Memory B cell (primary cell): ENCODE results near the gene P2RX1.
"Not testable (repeated sequence)": the region's sequence is repeated elsewhere in the genome, so short reads cannot be mapped to it uniquely, and the experiment has no call there.

Source experiments
- ATAC-seq: fragments of 150-1000 bp; cut with Tn5 transposase; 2 replicates; pipeline ENCODE4 v1.10.0; 2021; ENCODE audit warnings: low read depth, mild to moderate bottlenecking, moderate library complexity
- DNase-seq, 2 donors: peaks; one replicate each; pipeline ENCODE4 v3.0.0; 2022; ENCODE audit warnings: low spot score in 2 of 2
- H3K27ac Mint-ChIP-seq: one replicate; pipeline ENCODE4 v1.8.0; 2022; ENCODE audit warnings: mild to moderate bottlenecking, moderate library complexity, mixed read lengths
- H3K27me3 Mint-ChIP-seq: one replicate; pipeline ENCODE4 v1.8.0; 2022; ENCODE audit warnings: mixed read lengths
- H3K36me3 Mint-ChIP-seq: one replicate; pipeline ENCODE4 v1.8.0; 2022; ENCODE audit warnings: mild to moderate bottlenecking, mixed read lengths
- H3K4me1 Mint-ChIP-seq: one replicate; pipeline ENCODE4 v1.8.0; 2022; ENCODE audit warnings: mixed read lengths
- H3K4me3 Mint-ChIP-seq: one replicate; pipeline ENCODE4 v1.8.0; 2022; ENCODE audit warnings: mild to moderate bottlenecking, moderate library complexity, mixed read lengths
- H3K9me3 Mint-ChIP-seq: one replicate; pipeline ENCODE4 v1.8.0; 2022; ENCODE audit warnings: mixed read lengths

The P2RX1 gene

DNA sequence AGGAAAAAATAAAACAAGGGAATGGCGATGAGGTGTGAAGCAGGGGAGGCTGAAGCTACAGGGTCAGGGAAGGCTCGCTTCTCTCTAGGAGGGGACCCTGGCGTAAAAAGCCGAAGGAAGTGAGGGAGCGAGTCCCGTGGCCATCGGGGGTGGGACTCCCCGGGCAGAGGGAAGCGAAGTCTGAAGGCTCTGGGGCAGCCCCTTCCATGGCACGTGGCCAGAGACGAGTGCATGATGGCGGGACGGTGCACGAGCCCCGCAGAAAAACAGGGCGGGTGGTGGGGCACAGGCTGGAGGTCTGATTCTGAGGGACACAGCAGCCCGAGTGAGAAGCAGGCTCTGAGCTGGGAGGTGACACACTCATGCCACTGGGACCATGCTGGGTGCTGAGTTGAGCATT is 49.2 kb downstream of the P2RX1 start:
- no peak for DNase-seq
- peaks cover 6% of the 10 kb centered on the region for H3K36me3 Mint-ChIP-seq
- H3K4me1 Mint-ChIP-seq: peaks cover 2% of the 10 kb centered on the region
- no peak overlapping the region for H3K4me3 Mint-ChIP-seq
- no peaks in the 10 kb centered on the region for H3K27me3 Mint-ChIP-seq
- ATAC-seq: no peak
- no peak overlapping the region for H3K27ac Mint-ChIP-seq
- H3K9me3 Mint-ChIP-seq: no peaks in the 10 kb centered on the region

DNA sequence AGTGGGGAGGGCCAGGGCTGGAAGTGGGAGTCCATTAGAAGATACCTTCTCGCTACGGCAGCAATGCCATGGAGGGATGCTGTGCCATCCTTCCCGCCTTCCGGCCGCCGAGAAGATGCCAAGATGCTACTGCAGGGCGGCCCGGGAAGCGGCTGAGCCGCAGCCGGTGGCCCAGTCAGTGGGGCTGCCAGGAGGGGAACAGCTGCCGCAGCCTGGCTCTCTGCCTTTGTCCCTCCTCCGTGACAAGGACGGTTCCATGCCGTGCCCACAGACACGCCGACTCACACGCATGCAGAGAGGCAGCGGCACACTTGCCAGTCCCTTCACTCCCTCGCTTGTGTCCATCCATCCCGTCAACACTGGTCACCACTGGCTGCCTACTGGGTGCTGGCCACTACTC is 50.0 kb downstream of the P2RX1 start:
- DNase-seq: no peak
- H3K27ac Mint-ChIP-seq: no peak overlapping the region
- peaks cover 6% of the 10 kb centered on the region for H3K36me3 Mint-ChIP-seq

GRCh38 chr17:3865176-3865575 is 51.1 kb downstream of the P2RX1 start:
- Mint-ChIP-seq H3K27ac (no peak overlapping the region), H3K4me3 (no peak overlapping the region), H3K9me3 (no peaks in the 10 kb centered on the region), H3K36me3 (peaks cover 4% of the 10 kb centered on the region), H3K4me1 (no peaks in the 10 kb centered on the region), H3K27me3 (no peaks in the 10 kb centered on the region)
- DNase-seq: no peak
- ATAC-seq: no peak

More for the DNA sequence above, 50.0 kb downstream of the P2RX1 start:
- H3K4me1 Mint-ChIP-seq: peaks cover 2% of the 10 kb centered on the region
- no peak for ATAC-seq
- H3K9me3 Mint-ChIP-seq: no peaks in the 10 kb centered on the region
- H3K4me3 Mint-ChIP-seq: no peak overlapping the region
- no peaks in the 10 kb centered on the region for H3K27me3 Mint-ChIP-seq

DNA sequence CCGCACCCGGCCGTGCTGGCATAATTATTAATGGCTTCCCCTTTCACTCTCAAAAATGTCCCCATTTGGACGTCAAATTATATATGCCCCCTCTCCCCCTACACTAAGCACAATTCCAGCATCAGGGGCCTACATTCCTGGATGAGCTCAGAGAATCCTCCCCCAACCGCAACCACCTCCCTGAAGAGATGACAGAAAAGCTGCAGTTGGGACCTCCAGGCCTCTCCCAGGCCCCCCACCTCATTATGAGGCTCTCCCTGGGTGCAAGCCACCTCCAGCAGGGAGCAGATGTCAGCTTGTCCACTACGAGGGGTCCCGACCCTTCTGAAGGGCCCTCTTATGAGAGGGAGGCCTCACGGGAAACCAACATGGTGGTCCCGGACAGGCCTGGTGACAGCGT is 51.7 kb downstream of the P2RX1 start:
- Mint-ChIP-seq H3K27me3 (no peaks in the 10 kb centered on the region), H3K9me3 (no peaks in the 10 kb centered on the region), H3K27ac (no peak overlapping the region), H3K4me1 (no peaks in the 10 kb centered on the region), H3K4me3 (no peak overlapping the region), H3K36me3 (peaks cover 4% of the 10 kb centered on the region)
- ATAC-seq: no peak
- DNase-seq: no peak

- Mint-ChIP-seq H3K4me3 (no peak overlapping the region), H3K4me1 (no peaks in the 10 kb centered on the region), H3K36me3 (peaks cover 2% of the 10 kb centered on the region), H3K27ac (no peak overlapping the region), H3K27me3 (peaks cover under 1% of the 10 kb centered on the region), H3K9me3 (no peaks in the 10 kb centered on the region)
- ATAC-seq (no peak), DNase-seq (no peak)
Measured at GRCh38 chr17:3861761-3862681, 54.2 kb downstream of the P2RX1 start.

- Mint-ChIP-seq H3K9me3 (no peaks in the 10 kb centered on the region), H3K4me1 (no peaks in the 10 kb centered on the region), H3K27me3 (peaks cover 3% of the 10 kb centered on the region), H3K36me3 (peaks cover 2% of the 10 kb centered on the region), H3K4me3 (no peak overlapping the region), H3K27ac (no peak overlapping the region)
- DNase-seq (no peak), ATAC-seq (no peak)
Measured at GRCh38 chr17:3860939-3861700, 55.1 kb downstream of the P2RX1 start.

DNA sequence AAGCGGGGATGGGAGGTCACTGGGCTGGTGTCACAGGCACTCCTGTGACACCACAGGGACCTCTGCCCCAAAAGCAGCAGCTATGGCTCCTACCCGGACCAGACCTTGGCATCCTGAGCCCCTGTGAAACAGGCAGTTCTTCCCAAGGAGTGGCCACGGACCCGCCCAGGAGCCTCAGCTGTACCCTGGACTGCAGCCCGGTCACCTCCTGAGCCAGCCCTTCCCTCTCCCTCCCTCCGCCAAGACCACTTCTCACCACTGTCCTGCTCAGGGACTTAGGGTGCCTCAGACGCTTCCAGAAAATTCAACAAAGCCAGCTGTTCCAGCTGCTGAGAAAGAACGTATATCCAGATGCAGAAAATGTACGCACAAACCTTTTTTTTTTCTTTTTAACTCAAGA is 56.3 kb downstream of the P2RX1 start:
- no peak overlapping the region for H3K27ac Mint-ChIP-seq
- H3K4me3 Mint-ChIP-seq: no peak overlapping the region
- no peak for DNase-seq
- H3K27me3 Mint-ChIP-seq: peaks cover 4% of the 10 kb centered on the region
- no peaks in the 10 kb centered on the region for H3K4me1 Mint-ChIP-seq
- H3K9me3 Mint-ChIP-seq: no peaks in the 10 kb centered on the region
- ATAC-seq: no peak
- peaks cover 2% of the 10 kb centered on the region for H3K36me3 Mint-ChIP-seq

DNA sequence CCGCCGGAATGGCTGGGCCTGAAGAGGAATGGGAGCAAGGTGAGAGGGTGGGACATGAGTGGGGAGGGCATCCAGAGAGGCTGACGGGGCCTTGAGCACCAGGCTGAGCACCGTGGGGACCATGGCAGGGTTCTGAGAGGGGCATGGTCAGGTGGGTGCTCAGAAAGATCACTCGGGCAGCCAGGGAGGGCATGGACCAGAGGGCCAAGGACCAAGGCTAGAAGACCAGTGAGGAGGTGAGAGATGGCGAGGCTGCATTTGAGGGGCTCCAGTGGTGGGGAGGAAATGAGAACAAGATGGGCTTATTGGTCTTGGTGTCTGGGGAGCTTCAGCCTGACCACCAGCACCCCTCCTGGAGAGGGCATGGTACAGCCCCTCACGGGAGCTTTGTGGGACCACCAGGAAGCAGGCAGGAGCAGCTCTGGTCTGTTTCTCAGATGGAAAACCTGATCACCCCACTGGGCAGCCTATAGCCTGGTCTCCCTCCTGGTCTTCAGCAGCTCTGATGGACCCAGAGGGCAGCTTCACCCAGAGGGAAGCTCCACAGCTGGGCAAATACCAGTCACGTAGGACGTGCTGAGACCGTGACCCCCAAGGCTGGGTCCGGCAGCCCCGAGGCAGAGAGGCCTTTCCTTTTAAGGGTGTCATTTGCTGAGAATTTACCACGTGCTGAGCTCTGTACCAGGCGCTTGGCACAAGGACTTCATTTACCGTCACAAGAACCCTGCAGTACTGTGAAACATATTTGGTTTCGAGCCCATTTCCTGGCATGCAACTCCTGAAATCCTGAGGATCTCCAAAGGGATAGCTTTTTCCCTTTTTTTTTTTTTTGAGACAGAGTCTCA is 58.8 kb downstream of the P2RX1 start:
- H3K27me3 Mint-ChIP-seq: peaks cover 7% of the 10 kb centered on the region
- no peak overlapping the region for H3K4me3 Mint-ChIP-seq
- peaks cover 2% of the 10 kb centered on the region for H3K36me3 Mint-ChIP-seq
- no peak for DNase-seq
- no peaks in the 10 kb centered on the region for H3K4me1 Mint-ChIP-seq
- H3K27ac Mint-ChIP-seq: no peak overlapping the region
- no peaks in the 10 kb centered on the region for H3K9me3 Mint-ChIP-seq
- ATAC-seq: no peak

DNA sequence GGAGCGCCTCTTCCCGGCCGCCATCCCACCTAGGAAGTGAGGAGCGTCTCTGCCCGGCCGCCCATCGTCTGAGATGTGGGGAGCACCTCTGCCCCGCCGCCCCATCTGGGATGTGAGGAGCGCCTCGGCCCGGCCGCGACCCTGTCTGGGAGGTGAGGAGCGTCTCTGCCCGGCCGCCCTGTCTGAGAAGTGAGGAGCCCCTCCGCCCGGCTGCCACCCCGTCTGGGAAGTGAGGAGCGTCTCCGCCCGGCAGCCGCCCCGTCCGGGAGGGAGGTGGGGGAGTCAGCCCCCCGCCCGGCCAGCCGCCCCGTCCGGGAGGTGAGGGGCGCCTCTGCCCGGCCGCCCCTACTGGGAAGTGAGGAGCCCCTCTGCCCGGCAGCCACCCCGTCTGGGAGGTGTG is 62.1 kb downstream of the P2RX1 start:
- H3K9me3 Mint-ChIP-seq, H3K4me3 Mint-ChIP-seq, H3K27ac Mint-ChIP-seq, H3K36me3 Mint-ChIP-seq, ATAC-seq, H3K4me1 Mint-ChIP-seq, DNase-seq: not testable (repeated sequence)
- peaks cover 11% of the 10 kb centered on the region for H3K27me3 Mint-ChIP-seq

DNA sequence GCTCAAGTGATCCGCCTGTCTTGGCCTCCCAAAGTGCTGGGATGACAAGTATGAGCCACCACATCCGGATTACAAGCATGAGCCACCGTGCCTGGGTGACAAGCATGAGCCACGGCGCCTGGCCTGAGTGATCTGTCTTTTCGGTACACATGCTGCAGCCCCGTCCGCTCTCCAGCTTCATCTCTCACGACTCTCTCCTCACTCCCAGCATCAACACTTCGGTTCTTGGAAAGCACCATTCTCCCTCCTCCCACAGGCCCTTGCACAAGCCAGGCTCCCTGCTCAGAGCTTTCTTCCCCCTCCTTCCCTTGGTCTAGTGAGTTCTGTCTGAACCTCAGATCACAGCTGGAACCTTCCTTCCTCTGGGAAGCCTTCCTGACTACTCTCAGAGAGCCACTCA is 63.7 kb downstream of the P2RX1 start:
- no peak for ATAC-seq
- no peak for DNase-seq
- peaks cover 11% of the 10 kb centered on the region for H3K27me3 Mint-ChIP-seq
- H3K9me3 Mint-ChIP-seq: no peaks in the 10 kb centered on the region
- H3K27ac Mint-ChIP-seq: no peak overlapping the region
- no peaks in the 10 kb centered on the region for H3K36me3 Mint-ChIP-seq
- H3K4me1 Mint-ChIP-seq: no peaks in the 10 kb centered on the region
- no peak overlapping the region for H3K4me3 Mint-ChIP-seq

- H3K27me3 Mint-ChIP-seq: peaks cover 7% of the 10 kb centered on the region
Measured at GRCh38 chr17:3851461-3852100, 64.7 kb downstream of the P2RX1 start.

DNA sequence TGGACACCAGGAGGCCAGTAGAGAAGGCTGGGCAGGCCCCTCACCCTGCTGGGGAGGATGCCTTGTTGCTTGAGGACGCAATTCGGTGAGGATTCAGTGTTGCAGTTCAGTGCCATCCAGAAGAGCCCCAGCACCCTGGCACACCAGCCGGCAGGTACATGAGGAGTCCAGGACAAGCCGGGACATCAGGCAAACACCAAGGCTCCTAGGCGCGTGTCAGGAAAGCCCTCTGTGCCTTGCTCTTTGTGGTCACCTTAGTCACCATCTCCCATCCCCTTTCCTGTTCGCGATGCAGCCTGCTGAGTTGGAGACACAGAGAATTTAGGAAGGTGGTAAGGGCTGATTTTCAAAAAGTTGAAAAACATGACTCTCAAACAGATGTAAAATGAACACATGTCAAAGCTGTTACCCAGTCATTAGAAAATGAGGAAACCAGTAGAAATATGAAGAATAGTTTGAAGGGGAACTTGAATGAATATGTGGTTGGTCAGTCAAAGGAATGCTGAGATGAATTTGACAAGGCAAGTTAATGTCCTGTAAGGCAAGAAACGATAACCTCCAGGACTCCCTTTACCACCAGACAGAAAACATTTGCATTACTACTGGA is 67.9 kb downstream of the P2RX1 start:
- Mint-ChIP-seq H3K27ac (no peak overlapping the region), H3K36me3 (peaks cover 1% of the 10 kb centered on the region), H3K4me1 (peaks cover 12% of the 10 kb centered on the region), H3K9me3 (no peaks in the 10 kb centered on the region), H3K27me3 (peaks cover 6% of the 10 kb centered on the region), H3K4me3 (no peak overlapping the region)
- DNase-seq: no peak
- ATAC-seq: no peak

More at GRCh38 chr17:3851461-3852100, 64.7 kb downstream of the P2RX1 start:
- Mint-ChIP-seq H3K36me3 (no peaks in the 10 kb centered on the region), H3K4me3 (no peak overlapping the region), H3K27ac (no peak overlapping the region), H3K9me3 (no peaks in the 10 kb centered on the region), H3K4me1 (peaks cover 3% of the 10 kb centered on the region)
- ATAC-seq (no peak), DNase-seq (no peak)

- Mint-ChIP-seq H3K36me3 (peaks cover 1% of the 10 kb centered on the region), H3K4me1 (peaks cover 12% of the 10 kb centered on the region), H3K27ac (peak overlapping the region; percentile 16), H3K4me3 (peak overlapping the region; percentile 28), H3K9me3 (no peaks in the 10 kb centered on the region), H3K27me3 (peaks cover 3% of the 10 kb centered on the region)
- no peak for ATAC-seq
- no peak for DNase-seq
Measured at GRCh38 chr17:3847165-3847670, 69.0 kb downstream of the P2RX1 start.
